GM19023 (cell line): ENCODE data around the gene SYNE1.

Experiments used
- ATAC-seq: cut with Tn5 transposase; IDR thresholded peaks from one replicate; pipeline ENCODE4 v1.9.1; 2021; ENCODE audit warnings: mild to moderate bottlenecking, moderate library complexity; ENCODE audit not compliant: unreplicated experiment

The SYNE1 gene

DNA sequence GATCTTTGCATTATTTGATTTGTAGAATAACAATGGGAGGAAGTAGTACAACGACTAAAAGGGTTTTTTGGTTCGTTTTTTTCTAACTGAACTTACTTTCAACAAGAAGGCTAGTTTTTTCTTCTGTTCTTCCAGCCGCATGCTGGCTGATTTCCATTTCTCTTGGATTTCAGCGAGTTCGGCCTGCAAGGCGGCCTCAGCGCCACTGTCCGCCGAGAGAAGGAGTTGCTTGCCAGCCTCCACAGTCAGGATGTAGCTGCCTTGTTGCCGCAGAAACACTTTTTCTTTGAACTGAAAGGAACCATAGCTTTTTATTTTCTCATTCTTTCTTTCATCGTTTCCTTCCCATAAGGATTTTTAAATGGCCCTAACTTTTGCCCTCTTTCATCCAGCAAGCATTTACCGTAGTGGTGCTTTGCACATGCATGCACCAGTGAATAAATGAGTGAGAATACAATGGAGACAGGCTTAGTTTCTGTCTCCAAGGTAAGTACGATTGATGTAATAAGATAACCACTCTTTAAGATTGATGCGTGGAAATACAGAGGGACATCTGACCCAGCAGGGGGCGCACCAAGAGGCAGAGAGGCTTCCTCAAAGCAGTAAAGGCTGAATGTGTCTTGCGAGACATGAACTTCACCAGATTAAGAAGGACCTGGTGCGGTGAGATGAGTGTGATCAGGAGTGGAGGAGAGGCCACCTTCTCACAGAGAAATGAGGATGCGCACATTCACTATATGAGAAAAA is 430.9 kb downstream of the SYNE1 start:
- ATAC-seq, result no peak

DNA sequence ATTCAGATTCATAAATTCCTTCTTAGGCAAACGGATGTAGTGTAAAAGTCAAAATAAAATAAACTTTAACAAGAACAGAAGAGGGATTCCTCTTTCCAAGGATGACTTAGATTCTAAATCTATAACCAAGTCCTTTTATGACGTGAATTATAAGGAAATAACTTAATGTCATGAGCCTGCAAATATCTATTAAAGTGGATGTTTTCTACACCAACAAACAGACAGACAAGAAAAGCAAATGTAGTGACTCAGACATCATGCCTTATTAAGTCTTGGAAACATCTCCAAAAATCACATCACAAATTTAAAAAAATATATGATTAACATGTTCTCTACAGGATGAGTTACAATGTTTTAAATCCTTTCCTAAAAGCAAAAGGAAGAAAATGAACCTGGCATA is 432.6 kb downstream of the SYNE1 start:
- ATAC-seq, result no peak

DNA sequence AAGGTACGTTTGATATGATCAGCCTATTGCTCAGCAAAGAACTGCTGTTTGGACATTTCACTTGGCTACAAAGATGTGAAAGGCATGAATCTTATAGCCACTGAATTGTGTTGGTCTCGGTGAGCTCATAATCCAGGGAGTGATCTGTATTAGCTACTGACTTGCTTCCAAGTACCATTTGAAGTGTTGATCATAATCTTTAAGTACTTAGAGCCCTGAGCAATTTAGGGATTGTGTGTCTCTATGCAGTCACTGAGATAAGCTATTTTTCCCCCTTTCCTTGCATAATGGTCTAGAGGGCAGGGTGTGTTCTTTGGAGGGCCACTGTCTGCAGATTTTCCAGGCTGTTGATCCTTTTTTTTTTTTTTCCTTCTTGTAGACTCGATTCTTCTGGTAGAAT is 436.0 kb downstream of the SYNE1 start:
- ATAC-seq, result no peak

DNA sequence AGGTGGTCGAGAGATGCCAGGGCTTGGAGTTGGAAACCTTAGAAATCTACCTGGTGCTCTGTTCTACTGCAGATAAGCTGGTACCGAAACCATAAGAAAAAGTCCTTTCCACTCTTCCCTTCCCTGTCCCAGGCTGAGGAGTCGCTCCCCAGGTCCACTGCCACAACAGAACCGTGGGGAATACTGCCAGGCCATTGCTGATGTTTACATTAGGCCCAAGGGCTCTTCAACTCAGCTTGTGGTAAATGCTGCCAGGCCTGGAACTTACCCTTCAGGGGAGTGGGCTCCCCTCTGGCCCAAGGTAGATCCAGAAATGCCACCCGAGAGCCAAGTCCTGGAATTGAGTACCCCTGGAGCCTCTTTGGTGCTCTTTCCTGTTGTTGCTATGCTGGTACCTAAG is 441.3 kb downstream of the SYNE1 start:
- no peak for ATAC-seq

DNA sequence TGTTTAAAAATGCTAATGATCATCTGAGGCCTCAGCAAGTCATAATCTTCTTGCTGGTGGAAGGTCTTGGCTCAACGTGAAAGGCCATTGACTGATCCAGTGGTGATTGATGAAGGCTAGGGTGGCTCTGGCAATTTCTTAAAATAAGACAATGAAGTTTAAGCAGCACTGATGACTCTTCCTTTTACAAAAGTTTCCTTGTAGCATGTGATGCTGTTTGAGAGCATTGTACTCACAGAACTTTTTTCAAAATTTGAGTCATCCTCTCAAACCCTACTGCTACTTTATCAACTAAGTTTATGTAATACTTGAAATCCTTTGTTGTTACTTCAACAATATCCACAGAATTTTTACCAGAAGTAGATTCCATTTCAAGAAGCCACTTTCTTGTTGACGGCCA is 447.4 kb downstream of the SYNE1 start:
- no peak for ATAC-seq

DNA sequence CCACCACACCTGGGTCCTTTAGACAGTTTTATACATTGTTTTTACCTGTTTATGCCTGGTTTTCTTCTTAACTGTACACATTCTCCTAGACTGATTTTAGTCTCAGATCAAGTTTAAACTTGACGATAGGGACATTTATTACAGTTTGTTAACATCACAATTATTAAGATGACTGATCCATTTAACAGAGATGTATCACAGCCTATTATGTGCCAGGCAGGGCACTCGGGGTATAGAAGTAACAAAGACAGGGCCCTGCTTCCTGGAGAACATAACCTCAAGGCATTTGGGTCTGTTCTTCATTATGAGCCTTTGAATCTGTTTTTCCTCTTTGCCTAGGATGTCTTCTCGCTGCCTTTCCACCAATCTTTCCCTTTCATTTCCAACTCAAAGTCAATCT is 449.2 kb downstream of the SYNE1 start:
- no peak for ATAC-seq

DNA sequence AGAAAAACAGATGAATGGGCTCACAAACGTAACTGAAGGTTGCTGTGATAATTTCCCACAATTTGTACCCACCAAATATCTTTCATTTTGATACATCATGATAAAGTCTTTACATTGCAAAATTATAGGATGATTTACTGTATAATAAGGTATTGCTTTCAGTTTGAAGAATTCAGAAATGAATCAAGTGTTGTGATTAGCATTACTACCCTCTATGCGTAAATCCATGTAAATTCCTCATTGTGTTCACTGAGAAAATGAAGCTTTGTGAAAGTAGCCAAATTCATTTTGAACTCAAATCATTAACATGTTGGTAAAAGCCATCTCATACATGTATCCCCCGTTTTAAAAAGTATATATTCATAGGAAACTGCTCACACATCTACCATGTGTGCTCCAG is 450.3 kb downstream of the SYNE1 start:
- no peak for ATAC-seq

DNA sequence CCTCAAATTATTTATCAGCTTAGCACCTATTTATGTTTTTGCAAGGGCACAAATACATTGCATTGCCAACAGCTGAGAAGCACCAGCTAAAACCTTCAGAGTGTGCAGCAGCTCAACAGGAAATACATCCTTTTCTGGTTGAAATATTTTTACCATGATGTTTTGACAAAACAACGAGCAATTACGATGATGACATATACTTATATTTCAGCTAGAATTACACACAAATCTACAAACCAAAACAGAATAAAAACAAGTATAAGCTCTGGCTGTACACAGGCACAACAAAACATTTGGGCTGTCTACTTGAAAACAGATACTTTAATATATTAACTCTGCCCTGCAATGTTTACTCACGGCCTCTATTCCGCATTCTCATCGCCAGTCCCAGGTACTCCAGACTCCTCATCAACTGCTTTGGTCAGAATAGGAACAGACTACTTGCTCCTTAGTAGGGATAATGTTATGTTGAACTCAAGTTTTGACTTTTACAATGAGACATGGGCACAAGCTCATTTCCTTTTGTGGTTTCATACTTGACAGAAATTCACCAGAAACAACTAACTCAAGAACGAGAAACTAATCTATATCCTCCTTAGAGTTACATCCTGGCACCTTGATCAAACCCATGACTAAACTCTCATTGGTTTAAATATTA is 452.1 kb downstream of the SYNE1 start:
- peak; percentile 51 for ATAC-seq

DNA sequence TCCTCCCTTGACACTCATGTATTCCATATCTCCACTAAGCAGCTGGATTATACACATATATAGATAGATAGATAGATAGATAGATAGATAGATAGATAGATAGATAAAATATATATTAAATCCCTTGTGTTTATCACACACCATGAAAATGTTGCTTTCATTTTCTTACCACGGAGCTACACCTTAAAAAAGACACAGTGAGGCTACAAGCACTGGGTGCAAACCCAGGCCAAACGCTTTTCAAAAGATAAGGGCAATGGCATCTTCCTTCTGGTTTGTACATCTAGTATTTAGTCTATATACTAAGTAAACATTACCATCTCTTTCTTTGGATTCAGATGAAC is 452.6 kb downstream of the SYNE1 start:
- ATAC-seq, result peak; percentile 39

DNA sequence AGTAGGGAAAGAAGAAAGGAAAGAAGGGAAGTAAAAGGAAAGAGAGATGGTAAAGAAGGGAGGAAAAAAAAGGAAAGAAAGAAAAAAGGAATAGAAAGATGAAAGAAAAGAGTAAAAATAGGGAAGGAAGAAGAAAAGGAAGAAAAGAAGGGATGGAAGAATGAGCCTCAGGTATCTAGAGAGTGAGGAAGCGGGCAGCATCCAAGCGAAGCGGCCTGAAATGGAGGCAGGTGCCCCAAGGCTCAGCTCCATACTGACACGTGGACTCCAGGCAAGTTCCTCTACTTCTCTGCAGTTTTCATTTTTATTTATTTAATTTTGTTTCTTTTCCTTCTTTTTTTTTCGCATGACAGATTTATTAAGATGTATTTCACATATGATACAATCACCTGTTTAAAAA is 456.6 kb downstream of the SYNE1 start:
- ATAC-seq, result no peak

DNA sequence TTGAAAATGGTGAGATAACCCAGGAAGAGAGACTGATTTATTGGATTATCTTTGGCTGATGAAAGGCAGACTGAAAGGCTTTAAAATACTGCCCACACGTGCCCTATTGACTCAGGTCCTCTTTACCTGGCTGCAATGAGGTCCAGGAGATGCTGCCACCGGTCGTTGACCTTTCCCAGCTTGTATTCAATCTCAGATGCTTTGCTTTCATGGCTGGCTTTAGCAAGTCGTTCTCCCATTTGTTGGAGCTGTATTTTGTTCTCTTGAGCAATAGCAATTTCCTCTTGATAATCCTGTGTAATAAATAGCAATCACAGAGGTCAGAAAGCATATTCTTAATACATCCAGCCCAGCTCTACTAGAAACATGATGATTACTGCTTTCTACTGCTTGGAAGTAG is 460.9 kb downstream of the SYNE1 start:
- no peak for ATAC-seq

DNA sequence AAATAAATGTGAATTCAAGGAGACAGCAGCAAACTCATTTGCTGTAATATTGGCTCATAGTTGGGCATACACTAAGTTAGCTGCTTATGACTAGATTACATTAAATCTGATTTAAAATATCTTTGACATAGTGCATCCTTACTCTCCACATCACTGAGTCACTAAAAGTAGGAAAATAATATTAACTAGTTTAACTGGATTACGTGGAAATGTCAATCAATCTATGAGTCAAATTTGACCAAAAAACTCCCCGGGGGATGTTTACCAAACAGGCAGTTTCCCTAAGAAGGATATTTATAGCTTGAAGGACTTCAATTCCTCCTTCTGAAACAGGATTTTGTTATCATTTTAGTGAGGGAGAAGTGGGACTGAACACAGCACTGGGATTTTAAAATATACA is 463.2 kb downstream of the SYNE1 start:
- ATAC-seq, result no peak

DNA sequence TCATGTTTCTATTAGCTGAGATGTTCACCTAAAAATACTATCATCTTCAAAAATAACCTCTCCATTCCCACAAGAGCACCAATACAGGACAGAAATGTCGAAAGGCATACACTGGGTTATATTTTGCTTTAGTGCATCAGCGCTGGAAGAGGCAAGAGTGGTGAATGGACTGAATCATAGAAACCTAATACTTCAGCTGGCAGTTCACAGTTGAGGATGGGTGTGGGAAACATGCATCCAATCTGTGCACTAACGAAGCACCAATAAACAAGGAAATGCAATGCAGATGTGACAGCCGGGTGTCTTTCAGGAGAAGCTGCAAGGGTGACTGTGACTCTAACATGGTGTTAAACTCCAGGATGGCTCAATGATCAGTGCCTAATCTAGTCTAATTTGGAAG is 463.8 kb downstream of the SYNE1 start:
- no peak for ATAC-seq

DNA sequence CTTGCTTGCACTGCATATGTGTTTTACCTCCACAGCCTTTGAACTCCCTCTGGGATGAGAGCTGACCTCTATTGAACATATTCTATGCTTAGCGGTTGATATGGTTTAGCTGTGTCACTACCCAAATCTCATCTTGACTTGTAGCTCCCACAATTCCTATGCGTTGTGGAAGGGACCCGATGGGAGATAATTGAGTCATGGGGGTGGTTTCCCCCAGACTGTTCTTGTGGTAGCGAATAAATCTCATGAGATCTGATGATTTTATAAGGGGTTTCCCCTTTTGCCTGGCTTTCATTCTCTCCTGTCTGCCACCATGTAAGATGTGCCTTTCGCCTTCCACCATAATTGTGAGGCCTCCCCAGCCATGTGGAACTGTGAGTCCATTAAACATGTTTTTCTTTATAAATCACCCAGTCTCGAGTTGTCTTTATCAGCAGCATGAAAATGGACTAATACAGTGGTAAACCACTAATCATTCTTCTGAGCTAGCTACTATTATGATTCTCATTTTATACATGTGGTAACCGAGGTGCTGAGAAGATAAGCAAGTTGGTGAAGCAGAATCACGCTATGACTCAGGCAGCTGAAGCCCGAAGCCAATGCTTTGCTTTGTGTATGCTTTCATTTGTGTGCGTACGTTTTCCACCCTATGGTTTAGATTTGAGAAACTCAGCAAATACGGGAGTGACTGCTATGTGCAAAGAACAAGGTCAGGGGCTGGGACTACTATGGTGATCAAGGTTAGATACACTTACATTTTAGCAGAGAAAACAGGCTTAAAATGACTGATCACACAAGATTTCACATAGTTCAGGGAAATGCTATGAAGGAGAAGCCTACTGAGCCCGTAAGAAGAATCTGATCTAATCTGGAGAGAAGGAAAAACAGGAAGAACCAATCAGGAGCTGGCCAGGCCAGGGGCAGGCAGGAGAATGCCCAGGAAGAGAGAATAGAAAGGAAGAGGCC is 466.2 kb downstream of the SYNE1 start:
- ATAC-seq, result peak; percentile 95

DNA sequence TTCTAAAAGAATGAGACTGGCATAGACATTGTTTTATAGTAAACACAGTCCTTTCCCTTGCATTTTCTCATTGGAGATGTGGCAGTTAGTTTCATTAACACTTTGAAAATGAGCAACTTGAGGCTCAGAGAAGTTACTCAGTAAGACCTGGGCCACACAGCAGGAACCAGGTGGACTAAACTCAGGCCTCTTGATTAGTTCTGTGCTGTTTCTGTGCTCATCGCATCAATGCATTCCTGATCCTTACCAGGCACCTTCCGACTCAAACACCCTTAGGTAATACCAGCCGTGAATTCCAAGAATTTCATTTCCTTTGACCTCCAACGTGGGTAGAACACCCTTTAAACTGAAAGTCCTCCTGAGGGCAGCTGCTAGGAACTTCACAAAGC is 466.9 kb downstream of the SYNE1 start:
- ATAC-seq, result no peak

DNA sequence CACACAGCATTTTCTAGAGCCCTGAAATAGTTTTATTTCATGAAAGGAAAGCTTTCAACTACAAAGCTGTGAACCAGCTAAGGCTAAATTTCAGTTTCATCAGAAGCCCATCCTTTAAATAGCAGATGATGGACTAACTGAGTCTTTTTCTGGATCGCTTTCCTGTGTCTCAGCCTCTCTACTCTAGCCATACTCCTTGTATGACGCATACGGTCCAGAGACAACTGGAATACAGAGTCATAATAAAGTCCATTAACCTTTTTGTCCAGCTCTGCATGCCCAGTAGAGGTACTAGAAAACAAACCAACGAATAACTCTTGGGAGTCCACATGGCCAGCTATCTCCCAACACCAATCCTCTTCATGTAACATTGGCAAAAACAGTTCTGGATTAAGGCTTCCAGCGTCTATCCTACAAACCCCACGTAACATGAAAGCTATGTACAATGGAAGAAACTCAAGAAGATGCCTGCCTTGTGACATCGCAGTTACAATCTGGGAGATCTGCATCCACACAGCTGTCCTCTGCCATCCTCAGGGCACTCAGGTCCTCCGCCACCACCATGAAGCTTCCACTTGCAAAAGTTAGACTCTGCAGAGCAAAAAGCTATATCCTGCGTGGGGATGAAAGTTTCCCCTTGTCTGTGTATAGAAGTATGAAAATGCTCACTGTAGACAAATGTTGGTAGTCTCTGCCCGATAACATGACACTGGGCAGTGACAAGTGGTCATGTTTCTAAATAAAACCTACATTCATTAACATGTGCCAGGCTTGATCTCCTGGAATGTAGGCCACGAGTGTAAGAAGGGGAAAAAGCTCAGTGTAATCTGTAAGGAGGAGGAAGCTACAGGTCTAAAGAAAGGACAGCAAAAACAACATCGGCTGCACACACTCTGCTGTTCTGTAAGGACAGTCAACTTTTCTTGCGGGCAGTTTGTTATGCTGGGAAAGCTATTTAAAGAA is 469.2 kb downstream of the SYNE1 start:
- no peak for ATAC-seq

DNA sequence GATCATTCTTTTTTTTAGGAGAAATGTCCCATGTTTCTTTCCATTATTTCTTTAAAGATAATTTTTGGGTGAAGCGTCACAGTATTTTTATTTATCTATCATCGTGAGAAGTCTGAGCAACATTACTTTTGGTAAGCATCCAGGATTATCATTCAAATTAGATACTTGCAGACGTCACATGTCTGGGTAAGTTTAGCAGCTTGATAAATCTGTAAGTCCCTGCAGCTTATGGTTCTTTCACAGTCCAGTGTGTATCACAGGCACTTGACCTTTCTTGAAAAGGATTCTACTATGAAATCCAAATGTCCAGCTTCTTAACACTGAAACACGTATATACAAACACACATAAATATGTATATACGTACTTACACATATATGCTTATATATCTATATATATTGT is 470.3 kb downstream of the SYNE1 start:
- ATAC-seq, result no peak

DNA sequence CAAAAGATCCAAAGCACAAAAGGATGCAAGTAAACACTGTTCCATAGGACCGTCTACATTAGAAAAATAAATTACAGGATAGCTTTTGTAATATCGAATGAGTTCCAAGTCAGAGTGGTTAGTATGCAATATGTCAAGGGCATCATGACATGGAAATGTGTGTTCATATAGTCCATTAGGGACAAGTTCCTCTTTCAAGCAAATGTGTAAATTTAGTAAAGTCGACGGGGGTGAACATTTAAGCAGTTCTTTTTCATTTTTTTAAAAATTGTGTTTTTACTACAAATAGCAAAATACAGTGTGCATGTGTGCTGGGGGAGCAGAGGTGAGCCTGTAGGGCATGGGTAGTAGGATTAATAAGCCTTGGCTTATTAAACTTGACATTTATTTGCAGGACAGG is 470.7 kb downstream of the SYNE1 start:
- ATAC-seq, result no peak

DNA sequence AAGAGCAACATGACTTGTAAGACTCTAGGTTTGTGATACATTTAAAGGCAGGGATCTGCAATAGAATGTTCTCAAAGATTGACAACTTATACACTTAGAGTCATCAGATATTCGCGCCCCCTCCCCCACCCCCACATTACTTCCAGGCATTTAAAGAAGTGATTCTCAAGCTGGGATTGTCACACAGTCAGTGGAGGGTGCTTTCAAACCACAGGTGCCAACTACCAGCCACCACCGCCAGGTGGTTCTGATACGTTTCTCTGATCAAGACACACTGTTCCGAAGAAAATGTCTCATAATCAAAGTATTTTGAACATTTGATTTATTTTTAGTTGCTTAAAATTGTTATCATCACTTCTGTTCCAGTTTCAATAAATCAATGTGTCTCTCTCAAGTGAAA is 472.2 kb downstream of the SYNE1 start:
- no peak for ATAC-seq

DNA sequence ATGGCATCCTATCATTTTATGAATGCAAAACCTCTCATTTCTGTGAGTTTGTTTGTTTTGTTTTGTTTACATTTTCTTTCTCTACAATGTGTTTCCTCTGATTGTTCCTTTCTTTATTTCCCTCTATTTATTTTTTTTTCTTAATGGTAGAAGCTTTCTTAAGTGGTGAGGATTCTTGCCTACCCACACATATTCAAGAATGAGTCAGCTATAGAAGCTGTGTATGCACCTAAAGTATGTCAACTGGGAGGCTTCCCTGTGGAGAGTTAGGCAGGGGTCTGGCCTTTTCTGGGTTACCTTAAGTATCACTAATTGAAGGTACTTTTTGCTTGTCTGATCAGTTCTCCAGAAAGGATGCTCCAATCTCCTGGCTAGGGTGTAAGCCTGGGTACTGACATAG is 475.7 kb downstream of the SYNE1 start:
- peak; percentile 37 for ATAC-seq

DNA sequence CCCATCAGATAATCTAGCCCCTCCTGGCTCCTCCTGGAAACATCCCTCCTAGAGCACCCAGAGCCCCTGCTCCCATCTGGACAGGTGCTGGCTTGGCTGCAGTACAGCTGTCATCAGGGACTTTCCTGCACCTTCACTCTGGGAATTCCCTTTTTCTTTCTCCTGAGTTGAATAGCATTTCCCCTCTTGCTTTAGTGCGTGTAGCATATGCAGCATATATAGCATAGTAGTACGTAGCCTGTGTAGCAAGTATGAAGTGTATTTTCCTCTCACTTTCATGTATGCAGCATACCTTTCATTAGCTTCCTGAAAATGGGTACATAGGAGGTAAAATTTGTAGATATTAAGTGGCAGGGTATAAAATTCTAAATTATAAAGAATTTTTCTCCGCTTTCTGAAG is 476.8 kb downstream of the SYNE1 start:
- peak; percentile 97 for ATAC-seq
